ENCODE measurements around the gene ZBP1.

The ZBP1 gene

DNA sequence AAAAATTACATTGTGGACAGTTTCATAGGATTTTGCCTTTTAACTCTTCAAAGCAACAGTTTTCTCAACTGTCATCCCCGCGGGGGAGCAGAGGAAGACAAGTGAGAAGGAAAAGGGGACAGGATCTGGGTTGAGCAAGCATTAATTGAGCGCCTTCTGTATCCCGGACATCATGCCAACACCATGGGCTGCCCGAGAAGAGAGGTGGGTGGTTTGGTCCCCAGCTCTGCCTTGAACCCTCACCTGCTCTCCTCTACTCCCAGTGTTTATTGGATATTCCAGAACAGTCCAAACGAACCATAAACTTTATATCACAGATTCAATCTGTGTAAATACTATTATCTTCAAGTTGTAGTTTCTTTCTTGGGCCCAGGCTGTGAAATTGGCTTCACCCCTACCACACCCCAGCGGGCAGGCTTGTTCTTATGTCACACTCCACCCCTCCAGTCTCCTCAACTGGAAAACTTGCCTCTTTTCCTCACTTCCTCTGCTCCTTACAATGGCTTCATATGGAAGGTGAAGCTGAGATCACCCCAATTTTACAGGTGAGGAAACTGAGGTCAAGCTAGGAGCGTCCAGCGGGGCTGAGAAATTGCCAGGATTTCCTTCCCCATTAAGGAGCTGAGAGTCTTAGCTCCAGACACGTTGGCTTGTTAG is 53.3 kb downstream of the ZBP1 start:
- no peak for DNase-seq (ENCODE audit: extremely low read depth, low read depth)
- TF ChIP-seq, protein P1, sequence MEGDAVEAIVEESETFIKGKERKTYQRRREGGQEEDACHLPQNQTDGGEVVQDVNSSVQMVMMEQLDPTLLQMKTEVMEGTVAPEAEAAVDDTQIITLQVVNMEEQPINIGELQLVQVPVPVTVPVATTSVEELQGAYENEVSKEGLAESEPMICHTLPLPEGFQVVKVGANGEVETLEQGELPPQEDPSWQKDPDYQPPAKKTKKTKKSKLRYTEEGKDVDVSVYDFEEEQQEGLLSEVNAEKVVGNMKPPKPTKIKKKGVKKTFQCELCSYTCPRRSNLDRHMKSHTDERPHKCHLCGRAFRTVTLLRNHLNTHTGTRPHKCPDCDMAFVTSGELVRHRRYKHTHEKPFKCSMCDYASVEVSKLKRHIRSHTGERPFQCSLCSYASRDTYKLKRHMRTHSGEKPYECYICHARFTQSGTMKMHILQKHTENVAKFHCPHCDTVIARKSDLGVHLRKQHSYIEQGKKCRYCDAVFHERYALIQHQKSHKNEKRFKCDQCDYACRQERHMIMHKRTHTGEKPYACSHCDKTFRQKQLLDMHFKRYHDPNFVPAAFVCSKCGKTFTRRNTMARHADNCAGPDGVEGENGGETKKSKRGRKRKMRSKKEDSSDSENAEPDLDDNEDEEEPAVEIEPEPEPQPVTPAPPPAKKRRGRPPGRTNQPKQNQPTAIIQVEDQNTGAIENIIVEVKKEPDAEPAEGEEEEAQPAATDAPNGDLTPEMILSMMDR (IDR thresholded peaks at IDR 0.05; ENCODE audit: low read depth, low read length), result no peak

DNA sequence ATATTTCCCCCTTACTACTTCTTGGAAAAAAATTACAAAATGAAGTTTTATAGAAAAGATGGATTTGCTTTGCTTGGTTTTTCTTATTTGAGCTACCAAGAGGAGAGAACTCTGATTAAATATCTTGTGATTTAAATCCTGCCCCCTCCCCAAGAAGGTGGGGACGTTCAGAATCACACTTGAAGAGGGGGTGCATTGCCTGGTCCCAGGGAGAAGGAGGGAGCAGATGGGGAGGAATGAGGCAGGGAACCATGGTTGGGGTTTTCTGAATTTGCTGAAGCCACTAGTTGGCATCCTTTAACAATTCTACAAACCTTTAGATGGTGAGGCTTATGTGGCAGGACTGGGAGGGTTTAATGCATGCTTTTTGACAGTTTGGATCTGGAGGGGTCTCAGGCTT is 53.8 kb downstream of the ZBP1 start:
- no peak for DNase-seq (ENCODE audit: extremely low read depth, low read depth)
- TF ChIP-seq, protein P1 (IDR thresholded peaks at IDR 0.05; ENCODE audit: low read depth, low read length), result no peak

DNA sequence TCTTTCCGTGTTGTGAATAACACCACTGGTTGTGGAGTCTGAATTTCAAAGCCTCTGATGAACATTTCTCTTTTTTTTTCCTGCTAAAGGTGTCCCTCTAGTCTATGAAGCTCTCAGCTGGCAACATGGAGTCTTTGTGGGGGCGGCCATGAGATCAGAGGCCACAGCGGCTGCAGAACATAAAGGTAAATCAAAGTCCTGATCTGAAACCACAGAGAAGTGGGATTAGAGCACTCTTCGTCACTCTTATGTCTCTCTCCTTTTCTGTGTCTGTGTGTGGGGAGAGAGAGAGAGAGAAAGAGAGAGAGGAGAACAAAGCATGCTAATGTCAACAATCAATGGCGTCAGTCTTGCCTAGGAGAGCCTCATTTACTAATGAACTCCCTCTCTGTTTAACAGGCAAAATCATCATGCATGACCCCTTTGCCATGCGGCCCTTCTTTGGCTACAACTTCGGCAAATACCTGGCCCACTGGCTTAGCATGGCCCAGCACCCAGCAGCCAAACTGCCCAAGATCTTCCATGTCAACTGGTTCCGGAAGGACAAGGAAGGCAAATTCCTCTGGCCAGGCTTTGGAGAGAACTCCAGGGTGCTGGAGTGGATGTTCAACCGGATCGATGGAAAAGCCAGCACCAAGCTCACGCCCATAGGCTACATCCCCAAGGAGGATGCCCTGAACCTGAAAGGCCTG is 55.1 kb downstream of the ZBP1 start:
- TF ChIP-seq, protein P1 (IDR thresholded peaks at IDR 0.05; ENCODE audit: low read depth, low read length), result no peak
- DNase-seq (ENCODE audit: extremely low read depth, low read depth), result no peak

DNA sequence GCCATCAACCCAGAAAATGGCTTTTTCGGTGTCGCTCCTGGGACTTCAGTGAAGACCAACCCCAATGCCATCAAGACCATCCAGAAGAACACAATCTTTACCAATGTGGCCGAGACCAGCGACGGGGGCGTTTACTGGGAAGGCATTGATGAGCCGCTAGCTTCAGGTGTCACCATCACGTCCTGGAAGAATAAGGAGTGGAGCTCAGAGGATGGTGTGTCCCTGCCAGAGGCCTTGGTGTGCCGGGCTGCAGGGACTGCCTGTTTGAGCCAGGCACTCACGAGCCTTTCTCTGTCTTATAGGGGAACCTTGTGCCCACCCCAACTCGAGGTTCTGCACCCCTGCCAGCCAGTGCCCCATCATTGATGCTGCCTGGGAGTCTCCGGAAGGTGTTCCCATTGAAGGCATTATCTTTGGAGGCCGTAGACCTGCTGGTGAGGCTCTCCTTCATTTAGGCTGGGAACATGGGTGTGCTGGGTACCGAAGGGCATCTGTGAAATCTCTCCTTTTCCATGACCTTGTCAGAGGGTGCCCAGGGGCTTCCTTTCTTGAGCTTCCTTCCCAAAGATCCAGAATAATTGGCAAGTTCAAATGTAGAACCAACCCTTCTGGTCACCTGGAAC is 55.9 kb downstream of the ZBP1 start:
- TF ChIP-seq, protein P1 (IDR thresholded peaks at IDR 0.05; ENCODE audit: low read depth, low read length), result no peak
- no peak for DNase-seq (ENCODE audit: extremely low read depth, low read depth)

DNA sequence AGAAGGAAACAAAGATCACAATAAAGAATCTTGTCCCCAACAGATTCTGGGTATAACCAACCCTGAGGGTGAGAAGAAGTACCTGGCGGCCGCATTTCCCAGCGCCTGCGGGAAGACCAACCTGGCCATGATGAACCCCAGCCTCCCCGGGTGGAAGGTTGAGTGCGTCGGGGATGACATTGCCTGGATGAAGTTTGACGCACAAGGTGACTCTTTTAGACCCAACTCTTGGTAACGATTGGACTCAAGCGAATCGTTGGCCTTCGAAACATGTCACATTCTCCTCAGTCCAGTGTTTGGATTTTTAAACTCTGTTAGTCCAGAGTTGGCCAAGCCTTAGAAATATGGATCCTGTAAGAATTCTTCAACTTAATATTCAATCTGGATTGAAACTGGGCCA is 56.7 kb downstream of the ZBP1 start:
- no peak for DNase-seq (ENCODE audit: extremely low read depth, low read depth)
- TF ChIP-seq, protein P1 (IDR thresholded peaks at IDR 0.05; ENCODE audit: low read depth, low read length), result no peak

DNA sequence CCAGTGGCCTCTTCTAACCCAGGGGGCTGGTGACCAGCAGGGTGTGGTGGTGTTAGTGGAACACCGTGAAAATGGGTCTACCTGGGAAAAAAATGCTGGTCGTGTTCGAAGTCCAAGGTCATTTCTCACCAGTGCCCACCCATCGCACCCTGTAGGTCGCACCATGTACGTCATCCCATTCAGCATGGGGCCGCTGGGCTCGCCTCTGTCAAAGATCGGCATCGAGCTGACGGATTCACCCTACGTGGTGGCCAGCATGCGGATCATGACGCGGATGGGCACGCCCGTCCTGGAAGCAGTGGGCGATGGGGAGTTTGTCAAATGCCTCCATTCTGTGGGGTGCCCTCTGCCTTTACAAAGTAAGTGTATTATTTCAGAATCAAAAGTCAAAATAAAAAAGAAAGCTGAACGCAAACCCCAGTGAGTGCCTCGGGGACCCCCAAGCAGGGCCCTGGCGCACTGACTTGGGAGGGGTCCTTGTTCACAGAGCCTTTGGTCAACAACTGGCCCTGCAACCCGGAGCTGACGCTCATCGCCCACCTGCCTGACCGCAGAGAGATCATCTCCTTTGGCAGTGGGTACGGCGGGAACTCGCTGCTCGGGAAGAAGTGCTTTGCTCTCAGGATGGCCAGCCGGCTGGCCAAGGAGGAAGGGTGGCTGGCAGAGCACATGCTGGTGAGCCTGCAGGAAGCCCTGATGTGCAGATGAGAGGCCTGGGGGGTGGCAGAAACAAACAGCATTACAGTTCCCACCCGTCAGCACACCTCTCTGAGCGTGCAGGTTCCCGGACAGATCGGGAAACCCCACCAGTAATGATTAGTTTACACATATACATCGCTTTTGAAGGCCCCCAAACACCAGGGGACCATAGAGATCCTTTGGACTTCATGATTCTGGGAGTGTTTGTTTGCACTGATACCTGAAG is 57.4 kb downstream of the ZBP1 start:
- TF ChIP-seq, protein P1 (IDR thresholded peaks at IDR 0.05; ENCODE audit: low read depth, low read length), result no peak
- DNase-seq (ENCODE audit: extremely low read depth, low read depth), result no peak
